Pulmonary artery endothelial cell (primary cell): Measurements from ENCODE around the gene TEX44. TPM values are rescaled to one million over a fixed set of nuclear protein-coding genes. Genes with fewer than 3 reads are reported as not detected.

Experiments
- DNase-seq: peaks from one replicate; pipeline ENCODE4 v3.0.0-alpha.2; 2011; ENCODE audit warnings: low read depth, low spot score
- total RNA-seq: library from RNA; depleted of rRNA; stranded (reverse); fragments of >200 nt; gene quantifications from 2 replicates; pipeline ENCODE4 v1.2.3, GENCODE V29; 2014

Gene TEX44
- total RNA-seq, 1 donor from 2014 or later: not detected

DNA sequence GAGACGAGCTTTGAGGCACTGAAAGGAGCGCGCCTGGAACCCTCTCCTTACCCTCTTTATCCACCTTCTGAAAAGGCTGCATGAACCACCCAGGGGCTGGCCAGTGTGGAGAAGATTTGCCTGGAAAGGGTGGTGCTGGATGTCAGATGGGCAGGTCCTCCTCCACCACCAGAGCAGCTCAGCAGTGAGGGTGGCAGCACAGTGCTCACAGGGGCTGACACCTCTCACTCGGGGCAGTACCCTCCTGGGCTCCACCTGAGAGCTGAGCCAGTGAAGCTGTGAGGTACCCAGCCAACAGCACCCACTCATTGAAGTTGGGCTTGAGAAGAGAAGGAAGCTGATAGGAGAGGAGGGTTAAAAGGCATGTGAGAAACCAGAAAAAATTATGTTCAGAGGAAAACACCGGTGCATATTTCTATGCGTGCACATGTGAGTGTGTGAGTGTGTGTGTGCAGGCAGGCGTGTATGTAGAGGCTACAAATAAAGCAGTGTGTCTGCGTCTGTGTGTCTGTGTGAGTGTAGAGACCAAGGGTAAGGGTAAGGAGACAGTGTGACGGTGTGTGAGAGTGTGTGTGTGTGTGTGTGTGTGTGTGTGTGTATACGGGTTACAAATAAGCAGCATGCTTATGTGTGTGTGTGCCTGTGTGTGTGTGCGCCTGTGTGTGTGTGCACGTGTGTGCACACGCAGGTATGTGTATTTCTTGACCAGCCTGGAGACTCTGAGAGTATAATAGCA lies 40.7 kb downstream of the TEX44 start:
- DNase-seq: no peak

DNA sequence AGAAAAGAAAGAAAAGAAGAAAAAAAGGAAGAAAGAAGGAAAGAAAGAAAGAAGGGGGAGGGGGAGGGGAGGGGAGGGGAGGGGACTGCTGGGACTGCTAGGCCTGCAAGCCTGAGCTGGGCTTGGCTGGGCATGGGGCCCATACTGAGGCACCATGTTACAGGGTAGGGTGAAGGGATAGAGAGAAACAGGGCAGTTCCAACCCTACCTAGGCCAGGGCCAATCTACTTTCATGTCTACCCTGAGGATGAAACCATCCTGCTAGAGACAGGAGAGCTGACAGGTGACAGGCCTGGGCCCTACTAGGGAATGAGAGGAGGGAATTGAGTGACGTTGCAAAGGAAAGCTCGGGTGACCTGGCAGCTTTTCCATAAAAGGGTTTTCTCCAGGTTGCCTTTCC lies 41.7 kb downstream of the TEX44 start:
- no peak for DNase-seq

DNA sequence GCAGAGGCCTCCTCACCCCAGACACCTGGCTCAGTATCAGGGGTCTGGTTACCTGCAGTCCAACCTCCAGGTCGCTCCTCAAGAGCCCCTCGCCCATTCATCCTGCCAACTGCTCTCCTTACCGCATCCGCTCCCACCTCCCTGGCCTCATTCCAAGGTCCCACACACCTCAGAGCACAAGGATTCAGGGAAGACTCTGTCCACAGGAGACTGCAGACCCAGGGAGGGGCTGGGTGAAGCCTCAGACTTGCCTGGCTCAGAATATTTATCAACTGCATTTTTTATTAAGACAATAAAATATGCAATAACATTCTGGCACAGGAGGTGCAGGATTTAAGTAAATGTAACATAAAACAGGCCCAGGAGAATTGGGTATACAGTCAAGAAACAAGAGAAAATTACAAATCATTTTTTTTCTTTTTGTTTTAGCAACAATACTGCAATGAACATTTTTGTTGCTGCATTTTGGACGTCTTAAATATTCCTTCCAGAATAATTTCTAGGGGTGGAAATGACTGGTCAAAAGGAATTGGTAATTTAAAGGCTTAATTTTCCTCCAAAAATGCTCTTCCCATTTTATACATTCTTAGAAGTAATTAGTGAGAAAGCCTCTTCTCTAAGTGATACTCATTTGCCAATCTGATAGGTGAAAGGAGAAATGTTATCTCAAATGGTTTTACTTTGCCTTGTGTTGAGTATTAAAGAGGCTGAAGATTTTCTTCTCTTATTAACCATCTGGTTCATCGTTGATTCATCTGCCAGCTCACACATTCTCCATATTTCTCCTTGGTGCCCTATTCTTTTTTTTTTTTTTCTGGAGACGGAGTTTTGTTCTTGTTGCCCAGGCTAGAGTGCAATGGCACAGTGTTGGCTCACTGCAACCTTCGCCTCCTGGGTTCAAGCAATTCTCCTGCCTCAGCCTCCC lies 42.5 kb downstream of the TEX44 start:
- DNase-seq: no peak

DNA sequence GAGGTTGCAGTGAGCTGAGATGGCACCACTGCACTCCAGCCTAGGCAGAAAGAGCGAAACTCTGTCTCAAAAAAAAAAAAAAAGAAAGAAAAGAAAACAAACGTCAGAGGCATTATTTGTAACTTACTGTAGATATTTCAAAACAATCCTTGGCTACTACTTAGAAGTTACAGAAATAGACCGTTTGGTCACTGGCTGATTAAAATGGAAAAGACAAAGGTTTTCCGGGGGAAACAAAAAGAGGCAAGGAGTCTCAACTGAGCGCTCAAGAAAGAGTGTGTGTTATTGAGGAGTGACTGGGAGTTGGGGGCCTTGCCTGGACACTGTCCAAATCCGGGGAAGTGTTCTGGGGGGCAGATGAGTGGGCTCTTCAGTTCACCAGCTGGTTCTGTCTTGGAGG lies 47.6 kb downstream of the TEX44 start:
- DNase-seq: no peak

DNA sequence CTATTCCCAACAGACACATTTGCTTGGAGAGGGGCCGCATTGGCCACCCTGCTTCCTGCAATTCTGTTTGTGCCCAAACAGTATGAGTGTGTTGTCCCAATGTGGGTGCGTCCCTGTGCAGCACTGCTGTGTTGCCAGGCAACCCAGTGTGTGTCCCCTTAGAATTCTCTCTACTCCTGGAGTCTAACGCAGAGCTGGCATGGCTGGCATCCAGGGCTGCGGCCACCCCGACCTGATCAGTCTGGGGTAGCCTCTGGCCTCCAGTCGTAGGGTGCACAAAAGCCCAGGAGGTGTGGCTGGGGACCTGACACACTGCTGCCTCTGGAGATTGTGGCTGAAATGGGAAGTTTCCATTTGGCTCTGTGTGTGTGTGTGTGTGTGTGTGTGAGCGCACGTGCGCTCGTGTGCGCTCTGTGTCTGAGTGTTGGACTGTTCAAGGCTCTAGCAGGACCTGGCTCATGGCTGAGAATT lies 48.0 kb downstream of the TEX44 start:
- no peak for DNase-seq

DNA sequence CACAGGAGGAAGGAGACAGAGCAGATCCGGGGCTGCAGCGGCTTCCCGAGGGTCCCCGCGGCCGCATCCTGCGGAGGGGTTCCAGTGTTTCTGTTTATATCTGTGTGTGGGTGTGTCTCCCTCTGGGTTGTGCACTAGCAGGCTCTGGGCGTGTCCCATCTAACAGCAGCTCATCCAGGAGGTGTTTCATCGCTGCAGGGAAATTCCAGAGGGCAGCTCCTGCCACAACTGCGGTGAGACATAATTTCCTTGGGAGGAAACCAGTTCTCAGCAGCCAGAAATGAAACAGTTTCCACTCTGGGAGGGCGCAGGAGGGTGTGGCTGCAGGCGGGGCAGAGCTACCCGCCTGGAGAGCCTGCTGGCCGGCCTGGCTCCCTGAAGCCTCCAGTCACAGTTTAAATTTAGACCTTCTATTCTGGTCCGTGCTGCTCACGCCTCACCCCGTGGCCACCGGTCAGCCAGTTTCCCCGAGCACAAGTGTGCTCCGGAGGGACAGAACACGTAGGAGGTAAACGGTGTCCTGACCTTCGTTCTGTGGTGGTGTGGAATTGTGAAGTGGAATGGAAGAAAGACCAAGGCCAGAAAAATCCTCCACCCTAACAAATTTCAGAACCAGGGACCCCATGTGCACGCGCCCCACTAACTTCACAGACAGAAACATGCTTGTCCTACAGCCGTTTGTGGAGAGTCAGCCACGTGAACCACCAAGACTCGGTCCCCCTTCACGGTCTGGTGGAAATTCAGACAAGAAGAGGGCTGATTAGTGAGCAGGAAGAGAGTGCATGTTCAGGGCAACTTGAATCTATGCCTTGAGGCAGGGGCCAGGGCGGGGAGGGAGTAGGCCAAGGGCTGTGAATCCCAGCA lies 50.2 kb downstream of the TEX44 start:
- DNase-seq: peak; percentile 83

DNA sequence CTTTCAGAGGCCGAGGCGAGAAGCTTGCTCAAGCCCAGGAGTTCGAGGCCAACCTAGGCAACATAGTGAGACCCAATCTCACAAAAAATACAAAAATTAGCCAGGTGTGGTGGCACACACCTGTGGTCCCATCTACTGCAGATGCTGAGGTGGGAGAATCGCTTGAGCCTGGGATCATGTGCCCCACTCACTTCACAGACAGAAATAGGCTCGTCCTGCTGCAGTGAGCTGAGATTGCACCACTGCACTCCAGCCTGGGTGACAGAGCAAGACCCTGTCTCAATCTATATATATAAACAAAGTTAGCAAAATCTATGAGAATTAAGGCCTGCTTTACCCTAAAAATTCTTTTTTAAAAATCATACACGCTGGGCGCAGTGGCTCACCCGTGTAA lies 50.8 kb downstream of the TEX44 start:
- DNase-seq: no peak

Other genes with a start within 250 kb of the TEX44 start
- 0.26 and 0.49 TPM in 2 replicates for gene B3GNT7, start 197.2 kb upstream of the TEX44 start, total RNA-seq
- gene NCL, start 128.4 kb upstream of the TEX44 start, total RNA-seq: 409 and 566 TPM in 2 replicates
- not detected in 2 replicates for gene NMUR1, start 62.4 kb upstream of the TEX44 start, total RNA-seq
- 1,274 and 1,552 TPM in 2 replicates for gene PTMA, start 115.7 kb downstream of the TEX44 start, total RNA-seq
- 16.9 and 22.1 TPM in 2 replicates for gene PDE6D, start 188.4 kb downstream of the TEX44 start, total RNA-seq
- 13.1 and 18.3 TPM in 2 replicates for gene COPS7B, start 193.6 kb downstream of the TEX44 start, total RNA-seq